Natural killer cell (primary cell): Measurements from ENCODE around the gene ZNF573. TPM values are rescaled to one million over a fixed set of nuclear protein-coding genes. Genes with fewer than 3 reads are reported as not detected.
"Not testable (repeated sequence)": the region's sequence is repeated elsewhere in the genome, so short reads cannot be mapped to it uniquely, and the experiment has no call there.

ENCODE experiments used
- ATAC-seq, 3 donors: fragments of 150-1000 bp in 2 of 3; fragments of 200-7000 bp in 1 of 3; cut with Tn5 transposase; 1 replicate in 1 of 3; 2 replicates in 2 of 3; pipeline ENCODE4 v1.10.0; 2021; ENCODE audit warnings: mild to moderate bottlenecking in 2 of 3, moderate library complexity in 2 of 3
- DNase-seq, 2 donors: peaks; one replicate each; pipeline versions ENCODE4 v3.0.0 to v3.0.0-alpha.2; 2013 to 2021; ENCODE audit warnings: mixed read lengths in 1 of 2
- H3K27ac ChIP-seq: one replicate; pipeline ENCODE4 v1.5.1; 2013; ENCODE audit warnings: mild to moderate bottlenecking, low read length
- H3K27me3 ChIP-seq: one replicate; pipeline ENCODE4 v1.6.1; 2013; ENCODE audit warnings: low read length; ENCODE audit not compliant: control insufficient read depth, insufficient read depth
- H3K36me3 ChIP-seq: one replicate; pipeline ENCODE4 v1.6.1; 2013; ENCODE audit warnings: low read length; ENCODE audit not compliant: control insufficient read depth, insufficient read depth
- H3K4me1 ChIP-seq: one replicate; pipeline ENCODE4 v1.6.1; 2013; ENCODE audit warnings: low read length; ENCODE audit not compliant: control insufficient read depth, insufficient read depth
- H3K4me3 ChIP-seq: one replicate; pipeline ENCODE4 v1.5.1; 2013; ENCODE audit warnings: low read length
- H3K9me3 ChIP-seq: one replicate; pipeline ENCODE4 v1.6.1; 2013; ENCODE audit warnings: low read length; ENCODE audit not compliant: control insufficient read depth, insufficient read depth
- H3K27ac Mint-ChIP-seq, 2 donors: one replicate each; pipeline ENCODE4 v1.8.0; 2022; ENCODE audit warnings: mild to moderate bottlenecking in 2 of 2, mixed read lengths in 2 of 2, moderate library complexity in 1 of 2
- H3K27me3 Mint-ChIP-seq, 2 donors: one replicate each; pipeline ENCODE4 v1.8.0; 2022; ENCODE audit warnings: low read depth in 2 of 2, mixed read lengths in 2 of 2
- H3K36me3 Mint-ChIP-seq: one replicate; pipeline ENCODE4 v1.8.0; 2022; ENCODE audit warnings: mixed read lengths
- H3K4me1 Mint-ChIP-seq, 2 donors: one replicate each; pipeline ENCODE4 v1.8.0; 2022; ENCODE audit warnings: mixed read lengths in 2 of 2
- H3K4me3 Mint-ChIP-seq: one replicate; pipeline ENCODE4 v1.8.0; 2022; ENCODE audit warnings: mild to moderate bottlenecking, moderate library complexity, mixed read lengths
- H3K9me3 Mint-ChIP-seq, 2 donors: one replicate each; pipeline ENCODE4 v1.8.0; 2022; ENCODE audit warnings: mixed read lengths in 2 of 2
- CTCF ChIP-seq: fragments of 200-600 bp; IDR thresholded peaks from one replicate; pipeline ENCODE4 v1.8.0; 2022; ENCODE audit warnings: antibody characterized with exemption
- WGBS: methylation state at CpG from one replicate; pipeline ENCODE4 v1.1.7; 2013; ENCODE audit warnings: missing lambda C conversion rate; ENCODE audit not compliant: insufficient coverage; 5-methylcytosine and 5-hydroxymethylcytosine counted together
- intact Hi-C: fragments of 100-400 bp; cut with micrococcal nuclease; formaldehyde crosslinking; loops from one replicate; pipeline ENCODE4 v1.14.2; 2022
- total RNA-seq, 4 donors: library from RNA; stranded (reverse); fragments of 120-200 nt in 1 of 4; gene quantifications; one replicate each; pipeline versions ENCODE4 v1.2.3 to v1.2.4, GENCODE V29; 2013 to 2022

The ZNF573 gene
- total RNA-seq, 3 donors from 2014 or later (not counting 1 experiment from before 2014, with no cell fraction given) = 10.0 to 15.5 (median 13.4) TPM

- Mint-ChIP-seq H3K27ac (peak overlapping the region; percentile 91 to 97), H3K4me3 (peak overlapping the region; percentile 99), H3K9me3 (no peaks in the 10 kb centered on the region), H3K27me3 (no peaks in the 10 kb centered on the region), H3K4me1 (peaks cover 31 to 36% of the 10 kb centered on the region in 2 donors), H3K36me3 (no peaks in the 10 kb centered on the region)
- H3K27me3 ChIP-seq = no peaks in the 10 kb centered on the region
- intact Hi-C loops = loop anchor here (1.0 to 10.0 kb wide), 5 partner anchors 86 to 1564 kb away; partner anchors contain the start of genes ZNF527, ZNF565 and ZNF569
- H3K27ac ChIP-seq = peak overlapping the region; percentile 95
- no peaks in the 10 kb centered on the region for H3K9me3 ChIP-seq
- ATAC-seq (no peak), DNase-seq (no peak)
- H3K36me3 ChIP-seq = no peaks in the 10 kb centered on the region
- WGBS = 4% methylated on average over 4 of the region's 7 CpGs
- H3K4me1 ChIP-seq = peaks cover 9% of the 10 kb centered on the region
- peak overlapping the region; percentile 90 for H3K4me3 ChIP-seq
- no peak for TF ChIP-seq CTCF
Measured at GRCh38 chr19:37778613-37779126, 716 bp downstream of the ZNF573 start.

- no peaks in the 10 kb centered on the region for H3K27me3 Mint-ChIP-seq
- Histone ChIP-seq H3K4me1 (no peaks in the 10 kb centered on the region), H3K27ac (no peak overlapping the region), H3K27me3 (no peaks in the 10 kb centered on the region), H3K9me3 (no peaks in the 10 kb centered on the region), H3K4me3 (no peak overlapping the region), H3K36me3 (peaks cover 17% of the 10 kb centered on the region)
- no peak for DNase-seq
- intact Hi-C loops = loop anchor here (10.0 kb wide), 1 partner anchor 456 kb away; no protein-coding TSS in a partner anchor
- no peak overlapping the region for H3K4me3 Mint-ChIP-seq
- ATAC-seq = no peak
- WGBS = no CpG with 5 or more reads among the region's 1 CpG
- H3K9me3 Mint-ChIP-seq = no peaks in the 10 kb centered on the region
- no peak for TF ChIP-seq CTCF
- H3K36me3 Mint-ChIP-seq = peaks cover 6% of the 10 kb centered on the region
- no peak overlapping the region for H3K27ac Mint-ChIP-seq
- H3K4me1 Mint-ChIP-seq = peaks cover 9 to 14% of the 10 kb centered on the region in 2 donors
Measured at GRCh38 chr19:37770985-37771384, 8.4 kb downstream of the ZNF573 start.

GRCh38 chr19:37763488-37763887, 15.9 kb downstream of the ZNF573 start:
- WGBS = no CpG with 5 or more reads among the region's 1 CpG
- H3K27ac Mint-ChIP-seq = no peak overlapping the region
- no peak overlapping the region for H3K4me3 Mint-ChIP-seq
- no peaks in the 10 kb centered on the region for H3K27me3 ChIP-seq
- ATAC-seq (no peak), DNase-seq (no peak)
- no peak overlapping the region for H3K4me3 ChIP-seq
- H3K4me1 ChIP-seq = no peaks in the 10 kb centered on the region
- peaks cover 18% of the 10 kb centered on the region for H3K36me3 ChIP-seq
- intact Hi-C loops = no loop called here
- H3K36me3 Mint-ChIP-seq = peaks cover 14% of the 10 kb centered on the region
- no peak for TF ChIP-seq CTCF
- no peaks in the 10 kb centered on the region for H3K4me1 Mint-ChIP-seq
- no peaks in the 10 kb centered on the region for H3K9me3 ChIP-seq
- H3K27me3 Mint-ChIP-seq = no peaks in the 10 kb centered on the region
- H3K9me3 Mint-ChIP-seq = no peaks in the 10 kb centered on the region
- H3K27ac ChIP-seq = no peak overlapping the region

GRCh38 chr19:37757683-37758082, 21.7 kb downstream of the ZNF573 start:
- no CpG with 5 or more reads among the region's 4 CpGs for WGBS
- H3K27ac ChIP-seq, ATAC-seq, H3K4me3 ChIP-seq, H3K4me3 Mint-ChIP-seq, H3K27me3 ChIP-seq, H3K27me3 Mint-ChIP-seq, H3K9me3 ChIP-seq, DNase-seq, H3K27ac Mint-ChIP-seq, intact Hi-C loops, H3K4me1 Mint-ChIP-seq, H3K4me1 ChIP-seq, H3K9me3 Mint-ChIP-seq: not testable (repeated sequence)
- H3K36me3 ChIP-seq = peaks cover 13% of the 10 kb centered on the region
- H3K36me3 Mint-ChIP-seq = peaks cover 19% of the 10 kb centered on the region
